Measurements from ENCODE around the gene METTL8.

Gene METTL8

GRCh38 chr2:171451074-171451473, 17.3 kb upstream of the METTL8 start:
- H3K9me2 ChIP-seq (replicated peaks; ENCODE audit: insufficient read depth, low read length) = no peaks in the 10 kb centered on the region
- no peaks in the 10 kb centered on the region; the same call in 1 of the 2 replicates for H3F3A ChIP-seq (ENCODE audit: insufficient read depth)
- peaks cover 61% of the 10 kb centered on the region for H3K36me3 ChIP-seq (ENCODE audit: low read length)
- H3K4me2 ChIP-seq (ENCODE audit: low read depth, low read length, poor library complexity, severe bottlenecking) = no peak overlapping the region
- H3K9me3 ChIP-seq (ENCODE audit: insufficient read depth, low read length) = peaks cover 3% of the 10 kb centered on the region; the same call in 1 of the 2 replicates
- no peak overlapping the region for H2AFZ ChIP-seq (ENCODE audit: low read depth, low read length, severe bottlenecking)
- no peak overlapping the region for H3K27ac ChIP-seq (ENCODE audit: low read depth, low read length)
- no peaks in the 10 kb centered on the region for H3K27me3 ChIP-seq (ENCODE audit: low read length)
- no peak overlapping the region for H3K4me3 ChIP-seq (ENCODE audit: insufficient read depth, low read length, poor library complexity, severe bottlenecking)
- H3K79me2 ChIP-seq (ENCODE audit: insufficient read depth, low read length) = peaks cover 6% of the 10 kb centered on the region; the same call in 1 of the 2 replicates
- H3K9ac ChIP-seq (ENCODE audit: low read length) = no peak overlapping the region
- no peak for TF ChIP-seq EZH2phosphoT487 (conservative IDR thresholded peaks at IDR 0.05; ENCODE audit: low read length)
- TF ChIP-seq CTCF (IDR thresholded peaks at IDR 0.05; ENCODE audit: insufficient read depth, low read length, poor library complexity, severe bottlenecking) = no peak
- no peaks in the 10 kb centered on the region for H4K20me1 ChIP-seq (ENCODE audit: low read depth, low read length)

GRCh38 chr2:171447675-171448074, 13.9 kb upstream of the METTL8 start:
- Histone ChIP-seq H3K36me3 (ENCODE audit: low read length) (peaks cover 56% of the 10 kb centered on the region), H3K9ac (ENCODE audit: low read length) (no peak overlapping the region), H3F3A (ENCODE audit: insufficient read depth) (peaks cover 11% of the 10 kb centered on the region; the same call in 1 of the 2 replicates), H2AFZ (ENCODE audit: low read depth, low read length, severe bottlenecking) (no peak overlapping the region), H3K79me2 (ENCODE audit: insufficient read depth, low read length) (no peaks in the 10 kb centered on the region), H3K9me2 (replicated peaks; ENCODE audit: insufficient read depth, low read length) (no peaks in the 10 kb centered on the region), H4K20me1 (ENCODE audit: low read depth, low read length) (no peaks in the 10 kb centered on the region), H3K9me3 (ENCODE audit: insufficient read depth, low read length) (no peaks in the 10 kb centered on the region), H3K27ac (ENCODE audit: low read depth, low read length) (no peak overlapping the region), H3K27me3 (ENCODE audit: low read length) (no peaks in the 10 kb centered on the region), H3K4me2 (ENCODE audit: low read depth, low read length, poor library complexity, severe bottlenecking) (no peak overlapping the region), H3K4me3 (ENCODE audit: insufficient read depth, low read length, poor library complexity, severe bottlenecking) (no peak overlapping the region)
- TF ChIP-seq CTCF (IDR thresholded peaks at IDR 0.05; ENCODE audit: insufficient read depth, low read length, poor library complexity, severe bottlenecking) = no peak

GRCh38 chr2:171441470-171441869, 7.7 kb upstream of the METTL8 start:
- H4K20me1 ChIP-seq (ENCODE audit: low read depth, low read length) = no peaks in the 10 kb centered on the region
- no peak overlapping the region for H3K4me3 ChIP-seq (ENCODE audit: insufficient read depth, low read length, poor library complexity, severe bottlenecking)
- H3K9ac ChIP-seq (ENCODE audit: low read length) = no peak overlapping the region
- H3K4me2 ChIP-seq (ENCODE audit: low read depth, low read length, poor library complexity, severe bottlenecking) = no peak overlapping the region
- no peak overlapping the region for H2AFZ ChIP-seq (ENCODE audit: low read depth, low read length, severe bottlenecking)
- no peaks in the 10 kb centered on the region for H3K9me2 ChIP-seq (replicated peaks; ENCODE audit: insufficient read depth, low read length)
- peaks cover 40% of the 10 kb centered on the region; the same call in 1 of the 2 replicates for H3K36me3 ChIP-seq (ENCODE audit: low read length)
- H3F3A ChIP-seq (ENCODE audit: insufficient read depth) = peaks cover 11% of the 10 kb centered on the region; the same call in 1 of the 2 replicates
- H3K79me2 ChIP-seq (ENCODE audit: insufficient read depth, low read length) = peaks cover 30% of the 10 kb centered on the region; the same call in 1 of the 2 replicates
- no peak overlapping the region for H3K27ac ChIP-seq (ENCODE audit: low read depth, low read length)
- H3K9me3 ChIP-seq (ENCODE audit: insufficient read depth, low read length) = no peaks in the 10 kb centered on the region
- TF ChIP-seq CTCF (IDR thresholded peaks at IDR 0.05; ENCODE audit: insufficient read depth, low read length, poor library complexity, severe bottlenecking) = no peak
- TF ChIP-seq EZH2phosphoT487 (conservative IDR thresholded peaks at IDR 0.05; ENCODE audit: low read length) = no peak
- H3K27me3 ChIP-seq (ENCODE audit: low read length) = no peaks in the 10 kb centered on the region
